ENCODE results near the gene SPATA31E1.
"Not testable (repeated sequence)": the region's sequence is repeated elsewhere in the genome, so short reads cannot be mapped to it uniquely, and the experiment has no call there.

Gene SPATA31E1

DNA sequence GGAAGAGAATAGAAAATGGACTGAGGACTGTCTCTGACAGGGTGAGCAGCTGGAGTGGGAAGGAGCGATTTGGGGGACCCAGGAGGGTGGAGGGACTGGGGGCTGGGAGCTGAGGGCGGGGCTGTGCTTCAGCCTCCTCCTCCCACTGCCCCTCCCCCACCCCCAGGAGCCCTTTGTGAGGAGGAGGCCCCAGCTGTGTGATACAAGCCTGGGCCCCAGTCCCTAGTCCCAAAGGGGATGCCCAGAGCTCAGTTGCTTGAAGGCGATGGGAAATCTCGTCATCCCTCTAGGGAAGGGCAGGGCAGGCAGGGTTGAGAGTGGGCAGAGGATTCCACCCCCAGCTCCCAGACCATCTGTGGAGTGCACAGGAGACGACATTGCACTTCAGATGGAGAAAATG lies at the start of gene SPATA31E1:
SPATA31E1 (plus strand) TSS at position 251 of the 400 bp plus-strand sequence; CDS start at position 266, 15 bp downstream.
- no peak for DNase-seq (ENCODE audit: low read depth)

DNA sequence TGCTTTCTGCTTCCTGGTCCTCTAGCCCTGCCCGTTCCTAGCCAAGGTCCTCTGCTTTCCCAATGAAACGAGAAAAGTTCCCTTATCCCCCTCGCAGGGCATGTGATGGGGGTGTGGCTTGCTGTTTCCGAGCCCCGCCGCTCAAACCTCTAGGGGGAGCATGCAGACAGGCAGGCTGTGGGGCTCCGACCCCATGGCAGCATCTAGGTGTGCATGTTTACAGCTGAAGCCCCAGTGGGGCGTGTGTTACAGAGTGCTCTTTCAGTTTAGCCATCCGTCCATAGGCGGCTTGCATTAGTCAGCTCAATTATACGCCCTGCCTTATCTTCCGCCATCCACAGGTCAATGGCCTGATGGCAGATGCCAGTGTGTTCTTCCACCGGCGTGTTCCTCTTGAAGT lies 48.3 kb upstream of the SPATA31E1 start:
- no peak for DNase-seq (ENCODE audit: low read depth)

DNA sequence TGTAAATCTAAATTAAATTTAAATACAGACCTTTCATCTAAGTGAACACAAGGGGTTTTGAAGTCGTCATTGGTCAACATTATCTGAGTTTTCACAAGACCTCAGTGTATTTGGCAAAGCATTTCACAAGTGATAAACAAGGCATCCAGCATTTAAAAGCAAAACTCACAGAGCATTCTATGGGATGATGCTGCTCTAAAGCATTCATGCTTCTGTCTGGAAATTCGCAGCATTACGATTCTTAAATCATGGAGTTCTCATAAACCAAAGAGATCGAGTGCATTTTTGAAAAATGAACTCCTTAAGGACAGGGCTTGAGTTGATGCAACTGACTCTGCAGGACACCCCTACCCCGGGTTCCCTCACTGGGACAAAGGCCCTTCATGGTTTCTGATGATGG lies 46.1 kb upstream of the SPATA31E1 start:
- DNase-seq (ENCODE audit: low read depth): no peak

DNA sequence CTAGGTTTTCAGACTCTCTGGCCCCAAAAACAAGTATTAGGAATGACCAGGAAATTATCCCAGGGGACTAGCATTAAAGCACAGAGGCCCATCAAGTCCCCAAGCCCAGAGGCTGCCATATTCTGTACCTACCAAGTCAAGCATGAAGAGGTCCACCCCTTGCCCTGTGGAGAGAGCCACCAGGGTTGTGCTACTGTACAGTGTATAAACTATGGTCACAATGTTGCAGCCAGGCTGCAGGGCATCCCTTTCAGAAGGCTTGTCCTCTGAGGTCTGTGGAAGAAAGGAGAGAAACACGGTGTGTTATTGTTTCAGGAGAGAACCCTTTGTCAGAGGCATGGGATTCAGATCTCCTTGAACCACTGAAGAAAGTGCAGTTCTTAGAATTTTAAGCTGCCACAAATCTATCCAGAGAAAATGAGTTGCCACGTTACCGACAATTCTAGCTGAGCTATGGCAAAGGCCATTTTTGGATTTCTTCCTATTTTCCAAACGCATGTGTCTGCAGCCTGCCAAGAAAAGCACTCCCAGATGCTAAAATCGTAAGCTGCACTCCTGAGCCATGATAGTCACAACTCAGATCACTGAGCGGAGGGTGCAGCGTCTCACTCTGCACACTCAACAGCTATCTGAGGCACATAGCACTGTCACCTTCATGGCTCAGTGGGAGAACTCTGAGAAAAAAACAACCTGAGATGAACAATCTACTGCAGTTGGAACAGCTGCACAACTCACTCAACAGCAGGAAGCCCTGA lies 45.5 kb upstream of the SPATA31E1 start:
- DNase-seq (ENCODE audit: low read depth): no peak

DNA sequence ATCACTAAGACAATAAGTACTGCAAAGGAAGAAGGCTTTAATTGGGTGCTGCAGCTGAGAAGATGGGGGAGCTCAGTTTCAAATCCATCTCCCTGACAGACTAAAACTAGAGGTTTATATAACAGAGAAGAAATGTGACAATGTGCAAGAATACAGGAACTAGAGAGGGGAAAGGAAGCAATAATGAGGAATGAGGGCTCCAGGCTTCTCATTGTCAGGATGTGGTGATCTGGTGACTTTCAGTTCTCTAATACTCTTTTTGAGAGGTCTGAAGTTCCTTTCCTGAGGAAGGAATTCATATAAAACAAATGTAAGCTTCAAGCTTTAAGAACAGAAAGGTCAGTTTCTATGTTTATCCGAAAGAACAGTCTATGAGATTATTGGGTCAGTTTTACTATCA lies 42.5 kb upstream of the SPATA31E1 start:
- no peak for DNase-seq (ENCODE audit: low read depth)

DNA sequence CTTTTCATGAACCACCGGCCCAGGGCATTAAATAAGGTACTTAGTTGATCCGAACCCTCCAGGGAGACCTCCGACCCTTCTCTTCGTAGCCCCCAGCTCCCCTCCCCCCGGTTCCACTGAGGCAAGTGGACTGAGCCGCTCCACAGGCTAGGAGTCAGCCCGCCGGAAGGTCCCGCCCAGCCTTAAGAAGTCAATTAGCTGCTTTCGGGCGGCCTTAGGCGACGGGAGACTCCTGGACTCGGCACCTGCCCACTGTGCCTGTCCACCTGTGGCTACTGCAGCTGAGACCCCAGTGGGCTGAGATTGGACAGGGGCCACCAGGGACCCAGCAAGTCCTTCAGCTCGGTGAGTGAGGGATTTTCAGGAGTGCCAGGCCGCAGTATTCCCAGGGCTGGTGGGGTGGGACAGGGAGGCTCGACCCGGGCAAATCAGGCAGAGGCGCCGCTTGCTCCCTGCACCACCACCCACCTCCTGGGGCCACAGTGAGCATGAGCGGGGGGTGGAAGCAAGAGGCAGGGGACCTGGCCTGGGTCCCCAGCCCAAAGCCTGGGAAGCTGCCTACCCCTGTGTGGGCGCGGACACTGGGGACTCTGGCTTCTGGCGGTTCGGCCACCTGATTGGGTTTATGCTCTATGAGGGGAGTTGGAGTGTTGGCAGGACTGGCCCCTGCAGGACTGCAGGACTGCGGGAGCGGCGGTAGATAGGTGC lies 39.6 kb upstream of the SPATA31E1 start:
- DNase-seq (ENCODE audit: low read depth): no peak

DNA sequence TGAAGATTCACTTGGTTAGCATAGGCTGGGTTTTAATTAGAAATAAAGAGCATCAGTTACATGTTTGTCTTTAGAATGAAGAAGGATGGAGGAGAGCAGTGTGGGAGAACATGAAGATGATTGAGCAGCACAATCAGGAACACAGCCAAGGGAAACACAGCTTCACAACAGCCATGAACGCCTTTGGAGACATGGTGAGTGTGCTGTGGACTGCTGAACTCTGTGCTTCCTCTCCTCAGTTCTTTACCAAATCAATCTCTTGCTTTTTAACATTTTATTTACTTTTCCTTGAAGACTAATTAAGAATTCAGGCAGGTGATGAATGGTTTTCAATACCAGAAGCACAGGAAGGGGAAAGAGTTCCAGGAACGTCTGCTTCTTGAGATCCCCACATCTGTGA lies 38.2 kb upstream of the SPATA31E1 start:
- no peak for DNase-seq (ENCODE audit: low read depth)

DNA sequence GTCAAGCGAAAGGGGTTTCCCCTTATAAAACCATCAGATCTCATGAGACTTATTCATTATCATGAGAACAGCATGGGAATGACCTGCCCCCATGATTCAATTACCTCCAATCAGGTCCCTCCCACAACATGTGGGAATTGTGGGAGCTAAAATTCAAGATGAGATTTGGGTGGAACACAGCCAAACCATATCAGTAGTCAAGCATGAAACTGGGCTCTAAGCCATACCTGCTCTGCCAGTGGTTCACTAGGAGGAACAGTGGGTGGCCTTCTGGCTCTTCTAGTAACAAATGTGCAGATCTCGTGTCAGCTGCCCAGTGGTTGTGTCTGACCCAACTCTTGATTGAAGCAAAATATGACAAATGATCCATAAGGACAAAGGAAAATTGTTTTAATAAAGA lies 34.9 kb upstream of the SPATA31E1 start:
- not testable (repeated sequence) for DNase-seq (ENCODE audit: low read depth)

DNA sequence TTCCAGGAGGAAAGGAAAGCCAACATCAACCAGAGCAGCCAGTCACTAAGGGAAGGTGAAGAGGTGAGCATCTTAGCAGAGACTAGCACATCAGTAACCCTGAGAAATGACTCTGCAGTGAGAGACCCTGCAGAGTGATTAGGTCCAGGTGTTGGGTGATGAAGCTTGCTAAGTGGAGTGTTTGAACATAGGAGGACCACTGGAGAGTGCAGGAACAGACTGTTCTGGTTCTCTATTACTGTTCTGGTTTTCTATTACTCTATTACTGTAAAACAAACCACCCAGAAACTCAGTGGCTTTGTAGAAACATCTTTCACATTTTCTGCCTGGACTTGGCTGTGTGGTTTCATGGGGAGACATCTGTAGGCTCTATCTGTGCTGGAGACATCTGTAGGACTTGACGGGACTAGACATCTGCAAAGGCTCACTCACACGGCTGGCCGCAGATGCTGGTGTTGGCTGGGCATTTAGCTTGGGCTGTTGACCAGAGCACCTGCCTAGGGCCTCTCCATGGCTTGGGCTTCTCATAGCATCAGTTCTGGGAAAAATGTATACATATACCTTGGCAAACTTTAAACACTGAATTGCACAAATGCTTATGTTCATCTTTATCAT lies 33.4 kb upstream of the SPATA31E1 start:
- DNase-seq (ENCODE audit: low read depth): no peak

DNA sequence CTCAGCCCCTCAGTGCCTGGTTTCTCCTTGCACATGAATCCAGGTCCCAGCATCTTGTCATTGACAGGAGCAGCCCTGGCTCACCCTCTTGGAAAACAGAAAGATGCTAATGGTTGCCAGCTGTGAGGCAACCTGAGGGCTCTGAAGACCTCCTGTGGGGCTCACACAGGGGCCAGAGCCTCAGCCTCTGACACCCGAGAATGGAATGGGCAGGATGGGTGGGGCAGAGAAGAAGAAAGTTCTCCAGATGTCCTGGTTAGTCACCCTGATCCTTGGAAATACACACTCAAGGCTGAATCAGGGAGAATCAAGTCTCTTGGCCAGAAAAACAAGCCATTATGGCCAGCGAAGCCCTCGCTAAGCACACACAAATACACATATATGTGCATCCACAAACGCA lies 32.3 kb upstream of the SPATA31E1 start:
- DNase-seq (ENCODE audit: low read depth): no peak

DNA sequence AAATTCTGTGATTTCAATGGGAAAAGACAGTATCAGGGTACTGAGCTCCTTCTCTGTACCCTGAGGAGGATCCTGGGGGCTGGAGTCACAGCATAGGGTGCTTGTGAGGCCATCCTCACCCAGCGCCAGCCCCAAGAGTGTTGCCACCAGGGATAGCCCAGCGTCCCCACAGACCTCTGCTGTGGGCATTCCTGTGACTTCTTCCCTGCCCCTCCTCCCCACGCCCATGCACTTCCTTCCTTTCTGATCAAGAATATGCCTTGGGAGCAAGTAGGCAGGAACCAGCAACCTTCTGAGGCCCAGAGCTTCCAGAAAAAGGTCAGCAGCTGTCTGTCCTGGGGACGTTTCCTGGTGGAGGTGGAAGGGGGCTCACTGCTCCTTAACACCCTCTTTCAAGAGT lies 31.5 kb upstream of the SPATA31E1 start:
- DNase-seq (ENCODE audit: low read depth): not testable (repeated sequence)

DNA sequence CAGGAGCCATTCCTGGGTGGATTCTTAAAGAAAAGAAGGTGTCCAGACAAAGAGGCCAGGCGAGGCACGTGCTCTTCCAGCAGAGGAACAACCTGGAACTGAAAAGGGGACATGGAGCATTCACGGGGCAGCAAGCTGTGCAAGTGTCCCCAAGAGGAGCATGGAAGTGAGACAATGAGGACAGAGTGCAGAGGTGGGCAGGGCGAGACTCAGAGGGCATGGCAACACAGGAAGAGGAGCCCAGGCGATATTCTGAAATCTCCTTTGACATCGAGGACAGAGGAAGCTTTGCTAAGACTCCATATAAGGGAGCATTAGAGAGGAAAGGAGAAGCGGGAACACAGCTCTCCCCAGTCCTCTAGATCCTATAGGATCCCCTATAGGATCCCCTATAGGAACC lies 29.4 kb upstream of the SPATA31E1 start:
- DNase-seq (ENCODE audit: low read depth): no peak

DNA sequence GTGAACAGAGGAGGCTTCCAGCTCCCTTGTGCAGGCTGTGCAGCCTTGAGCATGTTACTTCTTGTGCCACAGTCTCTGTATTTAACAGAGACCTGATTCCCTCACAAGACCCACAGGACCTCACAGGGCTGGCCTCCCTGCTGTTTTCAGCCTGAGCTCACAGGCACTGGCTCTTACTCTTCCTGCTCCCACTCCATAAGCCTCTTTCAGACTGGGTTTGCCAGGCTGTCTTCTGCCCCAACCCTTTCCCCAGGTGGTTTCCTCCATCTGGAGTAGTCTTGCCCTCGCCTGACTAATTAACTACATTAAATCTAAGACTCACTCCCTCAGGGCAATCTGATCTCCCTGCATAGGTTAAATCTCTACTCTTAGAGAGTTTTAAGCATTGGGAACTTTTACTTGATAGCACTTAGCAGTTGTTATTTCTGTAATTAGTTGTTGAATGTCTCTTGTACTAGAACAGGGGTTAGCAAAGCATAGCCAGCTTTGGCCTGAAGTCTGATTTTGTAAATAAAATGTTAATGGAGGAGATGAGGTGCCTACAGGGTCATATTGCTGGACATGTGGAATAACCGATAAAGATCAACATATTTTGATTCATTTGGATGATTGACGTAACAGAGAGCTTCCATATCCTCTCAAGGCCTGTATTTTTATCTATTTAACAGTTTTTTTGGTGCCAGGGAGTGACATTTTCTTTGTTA lies 28.6 kb upstream of the SPATA31E1 start:
- no peak for DNase-seq (ENCODE audit: low read depth)

DNA sequence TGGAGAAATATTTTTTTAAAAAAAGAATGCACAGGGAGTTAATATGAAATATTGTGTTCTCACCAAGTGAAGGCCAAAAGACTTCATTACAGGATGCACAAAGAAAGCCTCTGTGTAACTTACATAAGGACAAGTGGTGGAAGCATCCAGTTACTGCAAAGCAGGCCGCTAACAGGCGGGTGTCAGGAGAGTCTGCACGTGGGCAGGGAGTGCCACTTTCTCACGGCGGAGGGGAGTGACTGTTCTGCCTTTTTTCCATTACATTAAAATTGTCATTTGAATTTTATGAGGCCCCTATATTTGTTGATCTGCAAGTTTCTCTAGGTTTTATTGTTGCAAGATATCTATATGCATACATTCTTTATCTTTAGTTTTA lies 28.1 kb upstream of the SPATA31E1 start:
- no peak for DNase-seq (ENCODE audit: low read depth)

DNA sequence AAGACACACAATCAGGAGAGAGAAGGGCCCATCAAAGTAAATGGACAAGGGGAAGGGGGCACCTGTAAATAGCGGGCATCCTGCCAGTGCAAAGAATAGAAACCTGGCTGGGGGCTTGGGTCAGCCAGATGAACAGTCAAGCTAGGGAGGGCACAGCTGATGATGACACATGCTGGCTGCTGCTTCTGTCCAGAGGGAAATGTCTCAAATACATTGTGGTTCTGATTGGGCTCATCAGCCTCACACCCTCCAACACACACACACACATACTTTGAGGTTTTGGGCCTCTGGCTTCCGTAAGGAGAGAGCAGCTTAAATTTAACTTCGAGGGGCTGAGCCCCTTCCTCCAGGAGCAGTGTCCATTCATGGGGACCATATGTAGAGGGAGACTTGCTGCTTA lies 27.6 kb upstream of the SPATA31E1 start:
- DNase-seq (ENCODE audit: low read depth): no peak

DNA sequence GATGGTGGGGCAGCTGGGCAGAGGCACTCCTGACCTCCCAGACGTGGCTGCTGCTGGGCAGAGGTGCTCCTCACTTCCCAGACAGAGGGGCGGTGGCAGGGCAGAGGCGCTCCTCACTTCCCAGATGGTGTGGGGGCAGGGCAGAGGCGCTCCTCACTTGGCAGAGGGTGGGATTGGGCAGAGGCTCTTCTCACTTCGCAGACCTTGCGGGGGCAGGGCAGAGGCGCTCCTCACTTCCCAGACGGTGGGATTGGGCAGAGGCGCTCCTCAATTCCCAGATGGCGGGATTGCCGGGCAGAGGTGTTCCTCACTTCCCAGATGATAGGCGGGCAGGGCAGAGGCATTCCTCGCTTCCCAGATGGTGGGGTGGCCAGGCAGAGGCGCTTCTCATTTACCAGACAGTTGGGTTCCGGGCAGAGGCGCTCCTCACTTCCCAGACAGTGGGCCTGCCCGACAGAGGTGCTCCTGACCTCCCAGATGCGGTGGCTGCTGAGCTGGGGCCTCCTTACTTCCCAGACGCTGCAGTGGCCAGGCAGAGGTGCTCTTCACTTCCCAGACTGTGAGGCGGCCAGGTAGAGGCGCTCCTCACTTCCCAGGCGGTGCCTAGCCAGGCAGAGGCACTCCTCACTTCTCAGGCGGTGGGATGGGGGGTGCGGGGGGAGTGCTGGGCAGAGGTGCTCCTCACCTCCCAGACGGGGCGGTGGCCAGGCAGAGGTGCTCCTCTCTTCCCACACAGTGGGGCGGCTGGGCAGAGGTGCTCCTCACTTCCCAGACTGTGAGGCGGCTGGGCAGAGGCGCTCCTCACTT lies 25.3 kb upstream of the SPATA31E1 start:
- DNase-seq (ENCODE audit: low read depth): no peak

DNA sequence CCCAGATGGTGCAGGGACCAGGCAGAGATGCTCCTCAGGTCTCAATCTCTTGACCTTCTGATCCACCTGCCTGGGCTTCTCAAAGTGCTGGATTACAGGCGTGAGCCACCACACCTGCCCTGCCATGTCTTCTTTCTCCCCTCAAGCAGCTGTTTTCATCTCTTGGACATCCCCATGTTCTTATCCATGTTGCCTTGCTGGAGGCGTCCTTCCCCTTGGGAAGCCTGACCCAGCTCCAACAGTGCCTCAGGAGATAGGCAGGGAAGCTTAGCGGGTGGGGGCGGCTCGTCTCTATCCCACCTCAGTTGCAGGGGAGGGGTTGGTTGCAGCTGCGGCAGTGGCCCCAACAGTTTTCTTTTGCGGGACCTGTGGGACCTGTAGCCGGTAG lies 24.7 kb upstream of the SPATA31E1 start:
- no peak for DNase-seq (ENCODE audit: low read depth)

DNA sequence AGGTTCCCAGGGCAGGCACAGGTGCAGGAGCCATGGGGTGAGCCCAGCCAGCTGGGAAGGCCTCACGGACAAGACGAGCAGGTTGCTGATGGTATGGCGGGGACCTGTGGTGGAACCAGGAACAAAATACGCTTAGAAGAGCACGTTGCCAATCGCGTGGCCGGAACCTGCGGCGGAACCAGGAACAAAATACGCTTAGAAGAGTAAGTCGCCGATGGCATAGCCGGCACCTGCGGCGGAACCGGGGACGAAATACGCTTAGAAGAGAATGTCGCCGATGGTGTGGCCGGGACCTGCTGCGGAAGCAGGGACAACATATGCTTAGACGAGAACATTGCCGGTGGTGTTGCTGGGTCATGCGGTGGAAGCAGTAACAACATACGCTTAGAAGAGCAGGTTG lies 23.5 kb upstream of the SPATA31E1 start:
- DNase-seq (ENCODE audit: low read depth): no peak

DNA sequence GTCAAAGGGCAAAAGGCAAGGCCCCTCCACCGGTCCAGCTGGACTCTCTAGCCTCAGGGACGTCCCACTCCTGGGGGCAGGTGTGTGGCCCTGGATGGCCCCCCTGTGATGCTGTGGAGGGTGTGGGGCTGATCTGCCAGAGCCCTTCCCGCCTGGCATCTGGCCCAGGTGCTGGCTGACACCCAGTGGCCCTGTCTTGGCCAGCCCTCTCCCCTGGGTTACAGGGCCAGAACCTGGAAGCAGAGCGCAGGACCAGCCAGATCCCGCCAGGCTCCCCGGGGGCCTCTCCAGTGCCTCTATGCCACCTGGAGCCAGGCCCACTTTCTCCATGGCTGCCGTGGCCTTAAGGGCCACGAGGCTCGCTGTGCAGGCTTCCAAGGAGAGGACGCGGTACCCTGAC lies 22.9 kb upstream of the SPATA31E1 start:
- DNase-seq (ENCODE audit: low read depth): no peak

DNA sequence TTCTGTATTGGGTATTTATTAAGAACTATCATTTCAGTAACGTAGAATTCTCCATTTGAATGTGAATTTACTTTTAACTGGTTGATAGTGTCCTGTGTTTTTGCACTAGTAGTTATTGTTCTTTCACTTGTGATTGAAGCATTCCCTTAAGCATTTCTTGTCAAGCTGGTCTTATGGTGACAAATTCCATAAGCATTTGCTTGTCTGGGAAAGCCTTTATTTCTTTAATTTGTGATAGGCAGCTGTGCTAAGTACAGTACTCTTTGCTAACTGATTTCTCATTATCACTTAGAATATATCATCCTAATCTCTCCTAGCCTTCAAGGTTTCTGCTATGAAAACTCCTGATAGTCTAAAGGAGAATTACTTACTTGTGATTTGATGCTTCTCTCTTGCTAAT lies 21.3 kb upstream of the SPATA31E1 start:
- no peak for DNase-seq (ENCODE audit: low read depth)

DNA sequence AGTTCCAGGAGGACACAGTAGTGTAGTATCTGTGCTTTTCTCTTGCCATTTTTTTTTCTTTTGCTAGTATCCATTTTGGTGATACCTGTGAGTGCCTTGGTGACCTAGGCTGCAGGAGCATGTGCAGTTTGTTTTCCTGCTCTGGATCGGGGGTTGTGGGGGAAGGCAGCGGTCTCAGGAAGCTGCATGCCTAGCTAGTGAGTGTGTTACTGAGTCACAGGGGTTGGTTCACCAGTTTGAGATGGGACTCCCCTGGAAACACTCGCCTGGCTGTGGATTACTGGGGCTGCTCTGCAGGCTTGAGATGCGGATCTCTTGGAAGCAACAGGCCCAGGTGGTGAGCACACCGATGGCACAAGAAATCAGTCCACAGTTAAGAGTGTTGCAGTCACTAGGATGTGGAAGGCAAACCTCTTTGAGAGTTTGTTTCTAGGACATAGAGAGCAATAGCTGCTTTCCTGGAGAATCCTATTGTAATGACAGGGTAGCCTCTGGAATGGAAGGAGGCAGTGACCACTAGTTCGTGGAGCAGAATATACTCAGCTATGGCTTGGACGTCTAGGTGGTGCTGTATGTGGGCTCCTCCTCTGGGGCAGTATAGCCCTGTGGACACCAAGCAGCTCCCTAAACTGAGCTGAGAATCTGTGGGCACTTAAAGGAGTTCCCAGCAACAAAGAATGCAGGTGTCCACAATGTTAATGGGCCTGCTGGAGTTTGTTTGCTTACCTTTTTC lies 20.0 kb upstream of the SPATA31E1 start:
- no peak for DNase-seq (ENCODE audit: low read depth)
